A549 (cell line): ENCODE data around the gene NEMF. TPM values are rescaled to one million over a fixed set of nuclear protein-coding genes. Genes with fewer than 3 reads are reported as not detected.
A peak's percentile ranks its signal among the peaks of the same experiment; 100 is the strongest.

Source experiments
- ATAC-seq, 2 experiments: fragments of 200-7000 bp in 1 of 2; fragments of >200 bp in 1 of 2; cut with Nextera tagmentation in 1 of 2; cut with Tn5 transposase in 1 of 2; 3 replicates each; pipeline versions ENCODE4 v1.8.0 to v1.9.1; 2018 to 2020; ENCODE audit warnings: mild to moderate bottlenecking in 1 of 2, moderate library complexity in 1 of 2
- CTCF ChIA-PET: fragments of 300-600 bp; sonication (Branson Sonifier 250); formaldehyde crosslinking; extraction: SDS; loops from one replicate; lab custom pipeline; 2021; ENCODE audit warnings: antibody characterized with exemption, inconsistent platforms; lab: Yijun Ruan, JAX
- POLR2A ChIA-PET: fragments of 350-600 bp; formaldehyde crosslinking; extraction: SDS; loops from one replicate; lab custom pipeline; 2021; ENCODE audit warnings: antibody characterized with exemption, inconsistent platforms; lab: Yijun Ruan, JAX
- DNase-seq, 2 experiments: peaks; one replicate each; pipeline versions ENCODE4 v3.0.0 to v3.0.0-alpha.2; 2011 to 2016; ENCODE audit warnings: low read depth in 1 of 2, low spot score in 1 of 2
- FAIRE-seq: peaks from 2 replicates; lab custom pipeline; 2011; peaks lifted over from hg19 to GRCh38; lab: Jason Lieb, UNC
- H3K27ac ChIP-seq, 2 experiments: fragments of >200 bp; sonication (Bioruptor Twin); formaldehyde crosslinking; 3 replicates each; pipeline ENCODE4 v1.5.1; 2016 to 2017
- H3K4me1 ChIP-seq: fragments of >200 bp; sonication (Bioruptor Twin); formaldehyde crosslinking; 3 replicates; pipeline ENCODE4 v1.6.1; 2016
- H3K4me2 ChIP-seq: fragments of >200 bp; sonication (Bioruptor Twin); formaldehyde crosslinking; 3 replicates; pipeline ENCODE4 v1.6.1; 2016
- H3K4me3 ChIP-seq: fragments of >200 bp; sonication (Bioruptor Twin); formaldehyde crosslinking; 3 replicates; pipeline ENCODE4 v1.5.1; 2016
- H3K9me3 ChIP-seq: fragments of >200 bp; sonication (Bioruptor Twin); formaldehyde crosslinking; 3 replicates; pipeline ENCODE4 v1.6.1; 2016
- BHLHE40 ChIP-seq: IDR thresholded peaks from 2 replicates; pipeline ENCODE4 v1.6.1; 2012; ENCODE audit warnings: low read depth, low read length, inconsistent platforms
- CBX8 ChIP-seq: fragments of 200-600 bp; sonication (generic); IDR thresholded peaks from 2 replicates; pipeline ENCODE4 v1.6.1; 2016
- CEBPB ChIP-seq, 2 experiments: fragments of >200 bp in 1 of 2; sonication (Bioruptor Twin) in 1 of 2; formaldehyde crosslinking in 1 of 2; IDR thresholded peaks; 2 replicates each; pipeline ENCODE4 v1.6.1; 2012 to 2016
- E2F6 ChIP-seq: IDR thresholded peaks from 2 replicates; pipeline ENCODE4 v1.6.1; 2012; ENCODE audit warnings: low read depth, borderline replicate concordance
- EHF ChIP-seq: fragments of 250-450 bp; sonication (Bioruptor Pico); IDR thresholded peaks from 2 replicates; pipeline ENCODE4 v1.5.0; 2020; ENCODE audit warnings: mild to moderate bottlenecking
- EP300 ChIP-seq, 2 experiments: fragments of >200 bp; sonication (Bioruptor Twin); formaldehyde crosslinking; IDR thresholded peaks; 2 replicates in 1 of 2; 3 replicates in 1 of 2; pipeline ENCODE4 v1.6.1; 2016 to 2017
- ESRRA ChIP-seq: fragments of 150-350 bp; IDR thresholded peaks from 2 replicates; pipeline ENCODE4 v1.6.1; 2014; ENCODE audit warnings: mild to moderate bottlenecking, low read length, borderline replicate concordance
- FOSL2 ChIP-seq, 2 experiments: fragments of 450-650 bp in 1 of 2; fragments of >200 bp in 1 of 2; sonication (Bioruptor Twin) in 1 of 2; formaldehyde crosslinking; IDR thresholded peaks; 2 replicates each; pipeline versions ENCODE4 v1.5.0 to v1.6.1; 2016 to 2020; ENCODE audit warnings: mild to moderate bottlenecking in 1 of 2, moderate library complexity in 1 of 2
- HDAC2 ChIP-seq: fragments of 200-600 bp; sonication (generic); IDR thresholded peaks from 2 replicates; pipeline ENCODE4 v1.6.1; 2016
- HOXA7 ChIP-seq: fragments of 250-450 bp; sonication (Bioruptor Pico); IDR thresholded peaks from 2 replicates; pipeline ENCODE4 v1.5.0; 2020; ENCODE audit warnings: mild to moderate bottlenecking, moderate library complexity
- HOXB13 ChIP-seq: fragments of 250-450 bp; sonication (Bioruptor Pico); IDR thresholded peaks from 2 replicates; pipeline ENCODE4 v1.5.0; 2020; ENCODE audit warnings: low read depth, mild to moderate bottlenecking, moderate library complexity
- JUN ChIP-seq, 2 experiments: fragments of >200 bp; sonication (Bioruptor Twin); formaldehyde crosslinking; IDR thresholded peaks; 2 replicates in 1 of 2; 3 replicates in 1 of 2; pipeline ENCODE4 v1.6.1; 2016 to 2017
- KDM1A ChIP-seq: fragments of 200-600 bp; sonication (generic); IDR thresholded peaks from 2 replicates; pipeline ENCODE4 v1.6.1; 2016; ENCODE audit warnings: low read depth, mild to moderate bottlenecking
- MAFK ChIP-seq: fragments of 450-650 bp; IDR thresholded peaks from 2 replicates; pipeline ENCODE4 v1.6.1; 2014; ENCODE audit not compliant: partially characterized antibody
- NFE2L2 ChIP-seq: fragments of 150-350 bp; conservative IDR thresholded peaks from 2 replicates; pipeline ENCODE4 v1.6.1; 2014; ENCODE audit warnings: low read length
- NR3C1 ChIP-seq: fragments of >200 bp; sonication (Bioruptor Twin); formaldehyde crosslinking; IDR thresholded peaks from 3 replicates; pipeline ENCODE4 v1.6.1; 2017
- PHF8 ChIP-seq: fragments of 200-600 bp; sonication (generic); IDR thresholded peaks from 2 replicates; pipeline ENCODE4 v1.6.1; 2016; ENCODE audit warnings: low read depth, mild to moderate bottlenecking, antibody characterized with exemption, moderate library complexity, borderline replicate concordance
- POLR2AphosphoS2 ChIP-seq: conservative IDR thresholded peaks from 2 replicates; pipeline ENCODE4 v1.6.1; 2012; ENCODE audit warnings: low read length, improper control_type of control experiment, inconsistent platforms
- RAD21 ChIP-seq, 2 experiments: fragments of >200 bp in 1 of 2; sonication (Bioruptor Twin) in 1 of 2; formaldehyde crosslinking in 1 of 2; IDR thresholded peaks in 1 of 2; conservative IDR thresholded peaks in 1 of 2; 2 replicates in 1 of 2; 3 replicates in 1 of 2; pipeline ENCODE4 v1.6.1; 2012 to 2018; ENCODE audit warnings: inconsistent platforms in 1 of 2
- REST ChIP-seq: fragments of 200-600 bp; sonication (generic); IDR thresholded peaks from 2 replicates; pipeline ENCODE4 v1.6.1; 2016; ENCODE audit warnings: antibody characterized with exemption, mild to moderate bottlenecking, moderate library complexity
- SMC3 ChIP-seq: fragments of >200 bp; sonication (Bioruptor Twin); formaldehyde crosslinking; IDR thresholded peaks from 3 replicates; pipeline ENCODE4 v1.6.1; 2018; ENCODE audit warnings: inconsistent platforms
- TFCP2L1 ChIP-seq: fragments of 250-450 bp; sonication (Bioruptor Pico); IDR thresholded peaks from 2 replicates; pipeline ENCODE4 v1.5.0; 2021; ENCODE audit warnings: mild to moderate bottlenecking
- USF2 ChIP-seq: fragments of 450-650 bp; IDR thresholded peaks from 2 replicates; pipeline ENCODE4 v1.6.1; 2014; ENCODE audit warnings: antibody characterized with exemption
- WGBS: methylation state at CpG from one replicate; pipeline ENCODE4 v1.1.6; 2017; ENCODE audit errors: missing lambda C conversion rate; 5-methylcytosine and 5-hydroxymethylcytosine counted together
- polyA plus RNA-seq, 4 experiments: library from polyadenylated mRNA; depleted of rRNA in 3 of 4; stranded (reverse); fragments of >200 nt; fragmentation: RNase III in 1 of 4; extraction: RNeasy Plus Mini Kit Qiagen cat#74134 plus additional on column Dnase treatment in 1 of 4; gene quantifications; 2 replicates in 3 of 4; 3 replicates in 1 of 4; pipeline ENCODE4 v1.2.3, GENCODE V29; 2011 to 2017
- TF ChIP-seq, protein P1 (sequence below): IDR thresholded peaks from 2 replicates; pipeline ENCODE4 v1.6.1; 2012
- TF ChIP-seq, protein P2 (sequence below): fragments of >200 bp; sonication (Bioruptor Twin); formaldehyde crosslinking; IDR thresholded peaks from 2 replicates; pipeline ENCODE4 v1.6.1; 2016
- TF ChIP-seq, protein P3 (sequence below): fragments of >200 bp; sonication (Bioruptor Twin); formaldehyde crosslinking; IDR thresholded peaks from 3 replicates; pipeline ENCODE4 v1.5.1; 2016
- TF ChIP-seq, protein P4 (sequence below): fragments of >200 bp; sonication (Bioruptor Twin); formaldehyde crosslinking; IDR thresholded peaks from 3 replicates; pipeline ENCODE4 v1.6.1; 2016

NEMF gene
- polyA plus RNA-seq, 2 of the 4 experiments (the other 2 are of a cell fraction): 58.3 to 59.6 TPM

- no peak for TF ChIP-seq PHF8
- no peak for TF ChIP-seq USF2
Measured at GRCh38 chr14:49880267-49881064, 27.9 kb upstream of the NEMF start (continued).

DNA sequence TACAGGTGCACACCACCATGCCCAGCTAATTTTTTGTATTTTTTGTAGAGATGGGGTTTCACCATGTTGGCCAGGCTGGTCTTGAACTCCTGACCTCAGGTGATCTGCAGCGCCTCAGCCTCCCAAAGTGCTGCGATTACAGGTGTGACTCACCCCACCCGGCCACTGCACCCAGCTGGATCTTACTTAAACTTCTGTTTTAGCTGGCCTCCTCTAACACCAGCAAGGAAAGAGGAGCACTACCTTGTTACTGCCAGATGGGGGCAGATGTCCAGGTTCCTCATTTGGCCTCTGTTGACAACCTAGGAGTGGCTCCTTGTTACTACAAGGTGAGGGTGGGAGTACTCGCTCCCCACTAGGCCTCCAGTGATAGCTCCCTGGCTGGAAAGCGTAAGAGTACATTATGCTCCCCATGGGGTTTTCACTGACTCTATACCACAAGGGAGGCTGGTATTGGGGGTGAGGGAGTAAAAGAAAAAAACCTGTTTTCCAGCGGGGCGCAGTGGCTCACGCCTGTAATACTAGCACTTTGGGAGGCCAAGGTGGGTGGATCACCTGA lies 27.1 kb upstream of the NEMF start:
- FAIRE-seq (no peak), ATAC-seq (peak; percentile 89 to 95), DNase-seq (peak; percentile 59 to 89)
- CTCF ChIA-PET: interaction anchor here (0.6 to 2.3 kb wide), 31 partner anchors 10 to 234 kb away, joined by 3 to 26 read pairs (median 4); partner anchors contain the start of gene ARF6
- peak overlapping the region; percentile 3 to 38; a peak in 2 of 6 replicates for H3K27ac ChIP-seq
- H3K4me1 ChIP-seq: 0 out of 3 replicates have a peak, but pooled peaks cover 3% of the 10 kb centered on the region
- POLR2A ChIA-PET: interaction anchor here (0.6 to 1.4 kb wide), 4 partner anchors 12 to 112 kb away, joined by 3 to 7 read pairs (median 4); no protein-coding TSS in a partner anchor
- H3K9me3 ChIP-seq: no peaks in the 10 kb centered on the region
- peak; percentile 67 for TF ChIP-seq SMC3
- no peak for TF ChIP-seq HDAC2
- TF ChIP-seq, protein P1, sequence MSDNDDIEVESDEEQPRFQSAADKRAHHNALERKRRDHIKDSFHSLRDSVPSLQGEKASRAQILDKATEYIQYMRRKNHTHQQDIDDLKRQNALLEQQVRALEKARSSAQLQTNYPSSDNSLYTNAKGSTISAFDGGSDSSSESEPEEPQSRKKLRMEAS: 0 out of 2 replicates have a peak, but pooled peaks have one; percentile 17
- TF ChIP-seq, protein P2, sequence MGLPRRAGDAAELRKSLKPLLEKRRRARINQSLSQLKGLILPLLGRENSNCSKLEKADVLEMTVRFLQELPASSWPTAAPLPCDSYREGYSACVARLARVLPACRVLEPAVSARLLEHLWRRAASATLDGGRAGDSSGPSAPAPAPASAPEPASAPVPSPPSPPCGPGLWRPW: no peak
- no peak for TF ChIP-seq BHLHE40
- no peak for TF ChIP-seq ESRRA
- TF ChIP-seq JUN (IDR thresholded peaks at IDR 0.05): no peak
- TF ChIP-seq E2F6: no peak
- TF ChIP-seq HOXB13 (CRISPR knock-in tag): no peak
- no peak for TF ChIP-seq NR3C1
- TF ChIP-seq HOXA7: no peak
- no peak for TF ChIP-seq EP300 (IDR thresholded peaks at IDR 0.05)
- TF ChIP-seq TFCP2L1 (CRISPR knock-in tag): no peak
- no peak for TF ChIP-seq MAFK
- no peak for TF ChIP-seq USF2
- TF ChIP-seq PHF8: no peak
- TF ChIP-seq POLR2AphosphoS2: no peak
- no peak for TF ChIP-seq CBX8
- no peak for TF ChIP-seq CEBPB (IDR thresholded peaks at IDR 0.05)
- no peak for TF ChIP-seq REST
- TF ChIP-seq FOSL2 (IDR thresholded peaks at IDR 0.05): no peak
- TF ChIP-seq FOSL2 (CRISPR knock-in tag; IDR thresholded peaks at IDR 0.05): peak; percentile 85
- no peak for TF ChIP-seq EHF (CRISPR knock-in tag)
- peak; percentile 53 to 72 for TF ChIP-seq RAD21 (conservative IDR thresholded peaks at IDR 0.05 in 1 of 2, IDR thresholded peaks at IDR 0.05 in 1 of 2)
- TF ChIP-seq, protein P3, sequence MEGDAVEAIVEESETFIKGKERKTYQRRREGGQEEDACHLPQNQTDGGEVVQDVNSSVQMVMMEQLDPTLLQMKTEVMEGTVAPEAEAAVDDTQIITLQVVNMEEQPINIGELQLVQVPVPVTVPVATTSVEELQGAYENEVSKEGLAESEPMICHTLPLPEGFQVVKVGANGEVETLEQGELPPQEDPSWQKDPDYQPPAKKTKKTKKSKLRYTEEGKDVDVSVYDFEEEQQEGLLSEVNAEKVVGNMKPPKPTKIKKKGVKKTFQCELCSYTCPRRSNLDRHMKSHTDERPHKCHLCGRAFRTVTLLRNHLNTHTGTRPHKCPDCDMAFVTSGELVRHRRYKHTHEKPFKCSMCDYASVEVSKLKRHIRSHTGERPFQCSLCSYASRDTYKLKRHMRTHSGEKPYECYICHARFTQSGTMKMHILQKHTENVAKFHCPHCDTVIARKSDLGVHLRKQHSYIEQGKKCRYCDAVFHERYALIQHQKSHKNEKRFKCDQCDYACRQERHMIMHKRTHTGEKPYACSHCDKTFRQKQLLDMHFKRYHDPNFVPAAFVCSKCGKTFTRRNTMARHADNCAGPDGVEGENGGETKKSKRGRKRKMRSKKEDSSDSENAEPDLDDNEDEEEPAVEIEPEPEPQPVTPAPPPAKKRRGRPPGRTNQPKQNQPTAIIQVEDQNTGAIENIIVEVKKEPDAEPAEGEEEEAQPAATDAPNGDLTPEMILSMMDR: peak; percentile 53; the same call in 2 of the 3 replicates
- TF ChIP-seq, protein P4, sequence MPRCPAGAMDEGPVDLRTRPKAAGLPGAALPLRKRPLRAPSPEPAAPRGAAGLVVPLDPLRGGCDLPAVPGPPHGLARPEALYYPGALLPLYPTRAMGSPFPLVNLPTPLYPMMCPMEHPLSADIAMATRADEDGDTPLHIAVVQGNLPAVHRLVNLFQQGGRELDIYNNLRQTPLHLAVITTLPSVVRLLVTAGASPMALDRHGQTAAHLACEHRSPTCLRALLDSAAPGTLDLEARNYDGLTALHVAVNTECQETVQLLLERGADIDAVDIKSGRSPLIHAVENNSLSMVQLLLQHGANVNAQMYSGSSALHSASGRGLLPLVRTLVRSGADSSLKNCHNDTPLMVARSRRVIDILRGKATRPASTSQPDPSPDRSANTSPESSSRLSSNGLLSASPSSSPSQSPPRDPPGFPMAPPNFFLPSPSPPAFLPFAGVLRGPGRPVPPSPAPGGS: no peak
- TF ChIP-seq NFE2L2: no peak
- TF ChIP-seq KDM1A: no peak
- no peak overlapping the region for H3K4me2 ChIP-seq
- H3K4me3 ChIP-seq: no peak overlapping the region
- WGBS: 52% methylated on average over 8 of the region's 8 CpGs
